ENCODE data around the gene AMN.
"Not testable (repeated sequence)": the region's sequence is repeated elsewhere in the genome, so short reads cannot be mapped to it uniquely, and the experiment has no call there.

Gene AMN

DNA sequence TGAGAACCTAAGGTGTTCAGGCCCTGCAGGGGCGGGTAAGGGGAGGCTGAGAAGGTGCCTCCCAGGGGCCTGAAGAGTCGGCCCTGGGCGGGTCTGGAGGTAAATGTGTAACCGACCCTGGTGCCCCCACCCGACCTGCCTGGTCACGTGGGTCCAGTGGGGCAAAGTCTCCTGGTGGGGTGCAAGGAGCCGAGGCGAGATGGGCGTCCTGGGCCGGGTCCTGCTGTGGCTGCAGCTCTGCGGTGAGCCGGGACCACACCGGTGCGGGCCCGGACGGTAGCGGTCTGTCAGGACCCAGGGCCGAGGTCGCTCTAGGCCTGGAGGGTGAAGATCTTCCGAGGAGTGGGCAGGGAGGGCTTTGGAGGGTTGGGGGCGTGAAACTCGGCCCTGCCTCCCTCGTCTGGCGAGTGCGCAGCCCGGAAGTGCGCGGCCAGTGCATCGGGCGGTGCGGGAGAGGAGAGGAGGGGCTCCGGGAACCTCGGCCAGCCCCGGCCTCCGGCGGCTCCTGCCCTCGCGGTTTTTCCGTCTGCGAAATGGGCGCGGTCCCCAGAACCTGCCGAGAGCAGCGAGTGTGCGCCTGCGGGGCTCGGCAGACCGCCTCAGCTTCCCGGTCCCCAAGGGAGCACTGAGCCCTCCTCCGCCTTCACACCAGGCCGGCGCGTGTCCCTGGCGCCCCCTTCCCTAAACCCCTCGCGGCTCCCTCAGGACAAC is at the start of gene AMN:
TSS of gene AMN (plus strand) at position 174 of the 711 bp plus-strand sequence. CDS start at position 200, 26 bp downstream.
- DNase-seq (ENCODE audit: low spot score), result no peak

DNA sequence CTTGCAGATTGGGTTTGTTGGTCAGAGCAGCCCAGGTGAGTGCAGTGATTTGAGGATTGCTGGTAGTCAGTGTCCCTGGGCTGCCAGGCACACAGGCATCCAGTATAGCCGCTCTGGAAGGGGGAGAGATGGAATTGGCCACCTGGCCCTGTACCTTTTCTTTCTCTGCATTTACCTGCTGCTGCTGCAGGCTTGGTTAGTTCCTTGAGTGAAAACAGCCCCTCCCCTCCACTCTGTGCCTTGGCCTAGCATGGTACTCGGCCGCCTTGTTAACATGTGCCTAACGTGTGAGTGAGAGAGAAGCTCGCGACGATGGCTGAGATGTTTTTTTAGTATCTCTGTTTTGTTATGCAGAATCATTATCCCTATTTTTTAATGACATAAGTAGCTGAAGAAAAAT is 49.3 kb upstream of the AMN start:
- no peak for DNase-seq (ENCODE audit: low spot score)

DNA sequence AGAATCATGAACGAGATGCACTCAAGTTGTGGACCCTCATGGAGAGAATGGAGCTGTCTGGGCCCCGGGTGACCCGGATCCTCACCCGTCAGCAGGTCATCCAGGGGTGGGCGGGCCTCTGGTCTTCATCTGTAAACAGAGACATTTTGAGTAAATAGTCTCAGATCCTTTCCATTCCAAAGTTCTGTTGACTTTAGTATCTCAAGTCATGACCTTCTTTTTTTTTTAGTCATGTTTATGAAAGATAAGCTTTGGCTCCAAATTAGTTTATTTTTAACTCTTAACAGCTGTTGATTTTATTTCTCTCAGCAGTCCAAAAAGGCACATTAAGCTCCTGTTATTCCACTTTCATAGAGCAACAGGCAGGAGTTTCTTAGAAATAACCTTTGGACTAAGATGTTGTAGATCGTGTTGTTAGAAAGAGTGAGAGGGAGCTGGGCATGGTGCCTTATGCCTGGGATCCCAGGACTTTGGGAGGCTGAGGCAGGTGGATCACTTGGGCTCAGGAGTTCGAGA is 48.9 kb upstream of the AMN start:
- no peak for DNase-seq (ENCODE audit: low spot score)

DNA sequence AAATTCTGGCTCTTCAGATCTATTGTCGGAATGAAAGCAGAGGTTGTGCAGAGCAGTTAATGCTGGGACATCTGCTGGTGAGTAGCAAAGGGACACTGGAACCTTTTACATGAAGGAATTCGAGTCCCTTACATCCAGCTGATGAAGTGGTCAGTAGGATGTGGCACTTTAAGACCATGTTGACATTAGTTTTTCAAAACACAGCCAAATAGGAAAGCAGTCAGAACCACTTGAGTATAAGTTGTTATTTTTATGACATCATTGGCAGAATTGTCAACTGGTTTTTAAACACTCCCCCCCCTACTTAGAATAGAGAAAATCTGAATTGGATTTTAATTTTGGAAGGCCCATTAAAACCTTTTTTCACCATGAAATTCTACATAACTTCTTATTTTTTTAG is 46.8 kb upstream of the AMN start:
- DNase-seq (ENCODE audit: low spot score), result no peak

DNA sequence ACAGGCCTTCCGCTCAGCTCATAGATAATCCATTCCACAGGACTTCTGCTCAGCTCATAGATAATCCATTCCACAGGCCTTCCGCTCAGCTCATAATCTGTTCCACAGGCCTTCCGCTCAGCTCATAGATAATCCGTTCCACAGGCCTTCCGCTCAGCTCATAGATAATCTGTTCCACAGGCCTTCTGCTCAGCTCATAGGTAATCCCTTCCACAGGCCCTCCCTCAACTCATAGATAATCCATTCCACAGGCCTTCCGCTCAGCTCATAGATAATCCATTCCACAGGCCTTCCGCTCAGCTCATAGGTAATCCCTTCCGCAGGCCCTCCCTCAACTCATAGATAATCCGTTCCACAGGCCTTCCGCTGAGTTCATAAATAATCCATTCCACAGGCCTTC is 45.0 kb upstream of the AMN start:
- not testable (repeated sequence) for DNase-seq (ENCODE audit: low spot score)

DNA sequence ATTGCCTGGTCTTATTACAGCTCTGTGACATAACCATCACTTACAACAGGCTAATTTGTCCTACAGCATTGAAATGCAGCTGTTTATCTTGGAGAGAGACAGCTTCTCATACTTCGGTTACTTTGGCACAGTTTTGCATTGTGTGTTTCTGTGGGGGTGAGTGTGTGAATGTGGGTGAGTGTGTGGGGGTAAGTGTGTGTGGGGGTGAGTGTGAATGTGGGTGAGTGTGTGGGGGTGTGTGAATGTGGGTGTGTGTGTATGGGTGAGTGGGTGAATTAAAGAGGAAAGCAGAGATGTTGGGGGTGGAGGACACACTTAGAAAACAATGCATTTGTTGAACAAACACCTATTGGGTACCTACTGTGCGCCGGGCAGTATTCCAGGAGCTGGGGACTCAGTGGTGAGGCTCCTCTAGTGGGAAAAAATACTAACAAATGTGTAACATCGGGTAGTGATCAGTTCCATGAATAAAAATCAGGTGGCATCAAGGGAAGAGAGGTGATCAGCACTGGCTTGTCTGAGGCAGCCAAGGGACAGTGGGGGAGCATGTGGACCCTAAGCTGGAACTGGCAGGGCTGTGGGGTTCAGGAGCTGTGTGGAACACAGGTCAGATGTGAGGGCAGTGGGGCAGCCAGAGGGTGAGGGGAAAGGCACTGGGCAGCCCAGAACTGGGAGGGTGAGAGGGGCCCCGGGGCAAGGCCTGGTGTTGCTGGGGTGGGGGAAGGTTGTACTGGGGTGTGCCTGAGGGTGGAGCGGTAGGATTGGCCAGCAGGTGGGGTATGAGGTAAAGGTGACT is 44.1 kb upstream of the AMN start:
- DNase-seq (ENCODE audit: low spot score), result no peak

DNA sequence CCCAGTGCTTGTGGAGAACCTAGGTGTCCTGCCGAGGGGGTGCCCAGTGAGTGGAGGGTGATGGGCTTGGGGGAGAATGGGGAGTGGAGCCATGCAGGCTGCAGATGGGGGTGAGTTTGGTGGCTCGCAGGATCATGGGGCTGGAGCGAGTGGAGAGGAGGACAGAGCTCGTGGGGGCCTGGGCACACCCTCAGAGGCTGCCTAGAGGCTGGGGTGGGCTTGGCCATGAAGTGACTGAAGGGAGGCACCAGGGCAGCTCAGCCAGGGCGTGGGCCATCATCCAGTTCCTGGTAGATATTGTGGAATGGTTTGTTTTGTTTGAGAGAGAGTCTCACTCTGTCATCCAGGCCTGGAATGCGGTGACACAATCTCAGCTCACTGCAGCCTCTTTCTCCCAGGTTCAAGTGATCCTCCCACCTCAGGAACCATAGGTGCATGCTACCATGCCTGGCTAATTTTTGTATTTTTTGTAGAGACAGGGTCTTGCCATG is 43.4 kb upstream of the AMN start:
- peak; percentile 19 for DNase-seq (ENCODE audit: low spot score)

DNA sequence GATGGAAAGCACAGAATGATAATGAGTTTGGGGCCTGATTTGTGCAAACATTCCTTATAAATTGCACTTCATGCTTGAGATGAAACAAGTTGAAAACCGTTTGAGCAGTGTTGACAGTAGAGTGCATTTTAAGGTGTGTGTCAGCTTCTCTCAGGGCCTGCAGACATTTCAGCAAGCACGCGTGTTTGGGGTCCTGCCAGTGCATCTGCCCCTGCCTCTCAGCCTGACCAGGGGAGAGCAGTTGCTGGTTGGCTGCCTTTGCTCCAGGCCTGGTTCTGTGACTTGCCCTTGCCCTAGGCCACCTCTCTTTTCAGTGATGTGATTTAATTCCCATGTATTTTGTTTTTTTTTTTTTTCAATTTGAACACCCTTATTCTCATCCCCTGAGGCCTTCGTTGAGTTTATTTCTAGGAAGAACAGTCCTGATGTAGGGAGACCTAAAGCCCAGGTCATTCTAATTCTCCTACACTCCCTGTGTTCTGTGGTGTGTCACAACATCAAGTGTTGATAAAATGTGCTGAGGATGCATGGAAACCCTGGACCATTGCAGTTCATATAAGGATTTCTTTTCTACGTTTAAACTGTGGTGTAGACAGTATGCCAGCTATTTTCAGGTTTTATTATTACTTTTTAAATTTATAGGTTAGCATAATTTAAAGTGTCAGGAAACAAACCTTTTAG is 40.1 kb upstream of the AMN start:
- DNase-seq (ENCODE audit: low spot score), result no peak

DNA sequence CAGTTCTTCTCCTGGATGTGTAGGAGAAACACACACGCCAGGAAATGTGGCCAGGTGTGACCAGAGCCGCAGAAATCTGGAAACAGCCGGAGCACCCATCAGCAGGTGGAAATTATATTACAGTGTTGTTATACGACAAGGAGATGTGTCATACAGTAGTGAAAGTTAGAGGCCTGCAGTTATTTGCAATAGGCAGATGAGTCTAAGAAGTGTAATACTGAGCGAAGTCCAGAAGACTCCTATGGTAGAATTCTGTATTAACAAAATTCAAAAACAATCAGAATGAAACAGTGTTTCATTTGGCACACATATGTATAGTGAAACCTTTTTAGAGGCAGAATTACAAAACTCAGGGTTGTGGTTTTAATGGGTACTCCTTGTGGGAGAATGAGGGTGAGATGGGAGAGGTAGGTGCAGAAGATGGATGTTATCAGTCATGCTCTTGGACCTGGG is 39.3 kb upstream of the AMN start:
- DNase-seq (ENCODE audit: low spot score), result no peak

DNA sequence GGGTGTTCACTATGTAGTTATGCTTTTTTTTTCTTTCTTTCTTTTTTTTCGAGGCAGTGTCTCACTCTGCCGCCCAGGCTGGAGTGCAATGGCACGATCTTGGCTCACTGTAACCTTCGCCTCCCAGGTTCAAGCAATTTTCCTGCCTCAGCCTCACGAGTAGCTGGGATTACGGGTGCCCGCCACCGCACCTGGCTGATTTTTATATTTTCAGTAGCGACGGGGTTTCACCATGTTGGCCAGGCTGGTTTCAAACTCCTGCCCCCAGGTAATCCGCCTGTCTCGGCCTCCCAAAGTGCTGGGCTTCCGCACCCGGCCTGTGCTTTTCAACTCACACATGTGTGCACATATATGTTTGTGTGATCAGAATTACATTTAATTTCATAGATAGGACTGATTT is 38.9 kb upstream of the AMN start:
- DNase-seq (ENCODE audit: low spot score), result no peak

DNA sequence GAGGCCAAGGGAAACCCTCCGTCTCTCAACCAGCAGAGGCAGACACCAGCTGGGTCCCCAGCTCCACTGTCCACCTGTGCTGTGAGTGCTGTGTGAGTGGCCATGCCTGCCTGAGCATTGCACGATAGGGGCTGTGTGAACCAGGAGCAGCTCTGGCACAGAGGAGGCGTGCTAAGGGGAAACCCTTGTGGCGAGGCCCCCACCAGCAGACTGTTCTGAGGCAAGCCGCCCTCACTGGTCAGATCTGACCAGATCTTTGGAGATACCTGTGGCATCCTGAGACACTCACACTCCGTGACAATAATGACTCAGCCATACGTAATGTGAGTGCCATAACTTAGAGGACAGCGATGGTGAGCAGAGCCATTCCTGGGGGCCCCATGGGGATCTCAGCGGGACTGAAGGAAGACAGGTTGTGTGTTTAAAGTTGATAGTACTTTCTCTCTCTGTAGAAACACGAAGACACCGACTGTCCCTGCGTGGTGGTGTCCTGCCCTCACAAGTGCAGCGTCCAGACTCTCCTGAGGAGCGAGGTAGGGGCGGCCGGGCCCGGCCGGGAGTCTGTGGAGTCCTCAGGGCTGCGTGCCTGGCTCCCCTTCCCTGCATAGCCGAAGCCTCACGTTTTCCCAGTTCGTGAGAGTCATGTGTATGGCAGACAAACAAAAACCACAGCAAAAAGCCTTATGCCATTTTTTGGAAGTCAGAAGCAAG is 36.6 kb upstream of the AMN start:
- no peak for DNase-seq (ENCODE audit: low spot score)

DNA sequence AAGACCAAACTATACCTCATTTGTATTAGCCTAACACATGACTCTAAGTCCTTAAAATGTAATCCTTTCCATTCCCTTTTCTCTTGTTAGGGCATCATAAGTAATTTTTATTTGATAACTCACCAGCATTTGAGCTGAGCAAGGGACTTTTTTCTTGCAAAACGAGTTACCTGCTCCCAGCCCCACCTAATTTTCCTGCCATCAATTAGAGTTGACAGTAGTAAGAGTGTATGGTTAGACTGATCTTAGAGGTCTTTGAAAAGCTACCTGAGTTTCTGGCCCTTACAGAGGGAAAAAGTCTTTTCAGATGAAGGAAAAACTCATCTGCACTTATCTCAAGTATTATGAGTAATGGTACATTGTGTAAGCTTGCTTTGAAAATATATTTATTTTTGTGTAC is 33.7 kb upstream of the AMN start:
- DNase-seq (ENCODE audit: low spot score), result no peak

DNA sequence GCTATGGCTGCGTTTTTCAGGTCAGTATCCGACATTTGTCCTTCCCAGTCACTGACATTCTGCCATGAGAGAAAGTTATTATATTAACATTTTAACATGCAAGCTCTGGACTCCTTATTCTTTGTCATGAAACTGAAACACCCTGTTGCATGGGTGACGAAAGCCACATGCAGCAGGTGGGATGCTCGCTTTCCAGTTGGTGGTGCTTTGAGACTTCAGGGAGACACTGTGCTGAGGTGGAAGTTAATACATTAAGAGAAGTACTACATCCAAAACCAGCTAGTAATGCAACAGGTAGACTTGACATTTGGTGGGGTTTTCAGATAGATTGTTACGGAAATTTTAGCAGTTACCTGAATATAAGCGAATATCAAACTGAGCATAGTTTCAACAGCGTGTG is 32.8 kb upstream of the AMN start:
- DNase-seq (ENCODE audit: low spot score), result no peak

DNA sequence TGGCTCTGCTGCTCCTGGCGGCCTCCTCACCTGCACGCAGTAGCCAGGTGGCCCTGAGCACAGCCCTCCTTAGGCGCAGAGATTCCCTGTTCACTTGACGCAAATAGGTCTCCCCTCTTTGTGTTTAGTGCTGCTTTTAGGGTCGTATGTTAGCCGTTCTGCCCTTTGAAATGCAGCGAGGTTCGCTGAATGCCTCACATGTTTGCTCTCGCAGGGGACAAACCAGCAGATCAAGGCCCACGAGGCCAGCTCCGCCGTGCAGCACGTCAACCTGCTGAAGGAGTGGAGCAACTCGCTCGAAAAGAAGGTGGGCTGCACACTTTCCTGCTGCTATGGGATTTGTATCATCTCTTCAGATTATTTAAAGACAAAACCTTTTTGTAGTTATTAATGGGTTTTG is 31.4 kb upstream of the AMN start:
- DNase-seq (ENCODE audit: low spot score), result no peak

DNA sequence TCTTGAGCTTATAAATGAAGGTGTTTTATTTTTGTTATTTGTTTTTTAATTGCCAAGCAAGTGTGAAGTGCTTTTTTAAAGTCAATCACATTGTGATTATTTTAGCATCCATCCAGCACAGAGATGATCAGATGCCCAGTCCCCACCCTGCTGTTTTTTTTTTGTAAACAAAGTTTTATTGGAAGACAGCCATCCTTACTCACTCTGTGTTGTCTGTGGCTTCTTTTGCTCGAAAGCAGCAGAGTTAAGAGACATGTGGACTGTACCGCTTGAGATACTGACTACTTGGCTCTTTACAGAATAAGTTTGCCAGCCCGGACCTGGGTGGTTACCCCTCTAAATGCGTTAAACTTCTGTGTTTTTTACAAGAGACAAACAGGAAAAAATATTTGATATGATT is 30.9 kb upstream of the AMN start:
- peak; percentile 32 for DNase-seq (ENCODE audit: low spot score)

DNA sequence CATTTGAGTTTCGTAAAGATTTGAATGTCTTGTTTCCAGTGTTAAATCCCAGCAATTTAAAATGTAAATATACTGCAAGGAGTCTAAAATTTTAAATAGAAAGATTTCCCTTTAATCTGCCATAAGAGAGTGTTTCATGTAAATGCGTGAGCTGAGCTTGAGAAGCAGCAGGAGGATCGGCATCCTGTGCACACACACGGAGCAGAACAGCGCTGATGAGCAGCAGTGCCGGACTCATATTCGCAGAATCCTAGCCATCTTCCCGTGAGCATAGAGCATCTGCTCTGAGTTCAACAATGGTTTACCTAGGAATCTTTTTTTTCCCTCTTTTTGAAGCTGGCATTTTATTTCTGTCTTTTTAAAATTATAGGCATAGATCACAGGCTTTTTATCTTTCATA is 29.8 kb upstream of the AMN start:
- no peak for DNase-seq (ENCODE audit: low spot score)

DNA sequence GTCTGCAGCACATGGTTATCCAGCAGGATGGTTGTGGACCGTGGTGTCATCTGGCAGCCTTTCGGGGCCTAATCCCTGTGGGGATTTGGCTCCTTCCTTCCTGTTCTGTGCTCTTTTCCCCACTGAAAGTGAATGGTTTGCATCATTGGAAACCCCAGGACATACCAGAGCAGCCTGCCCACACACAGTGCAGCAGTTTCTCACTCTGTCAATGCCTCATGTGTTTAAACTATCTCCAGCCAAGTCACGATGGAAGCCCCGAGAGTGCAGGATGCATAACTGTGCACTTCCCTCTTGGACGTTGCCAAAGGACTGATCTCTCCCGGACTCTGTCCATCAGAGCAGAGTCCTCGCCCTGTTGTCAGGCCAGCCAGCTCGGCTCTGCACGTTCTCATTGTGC is 29.0 kb upstream of the AMN start:
- peak; percentile 90 for DNase-seq (ENCODE audit: low spot score)

DNA sequence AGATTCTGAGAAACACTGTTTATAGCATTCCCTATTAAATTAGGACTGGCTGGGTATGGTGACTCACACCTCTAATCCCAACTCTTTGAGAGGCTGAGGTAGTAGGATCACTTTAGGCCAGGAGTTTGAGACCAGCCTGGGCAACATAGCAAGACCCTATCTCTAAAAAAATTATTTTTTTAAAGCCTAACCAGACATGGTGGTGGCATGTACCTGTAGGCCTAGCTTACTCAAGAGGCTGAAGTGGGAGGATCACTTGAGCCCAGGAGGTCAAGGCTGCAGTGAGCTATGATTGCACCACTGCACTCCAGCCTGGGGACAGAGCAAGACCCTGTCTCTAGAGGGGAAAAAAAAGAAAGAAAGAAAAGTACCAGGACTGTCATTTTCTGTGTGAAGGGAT is 25.7 kb upstream of the AMN start:
- not testable (repeated sequence) for DNase-seq (ENCODE audit: low spot score)

DNA sequence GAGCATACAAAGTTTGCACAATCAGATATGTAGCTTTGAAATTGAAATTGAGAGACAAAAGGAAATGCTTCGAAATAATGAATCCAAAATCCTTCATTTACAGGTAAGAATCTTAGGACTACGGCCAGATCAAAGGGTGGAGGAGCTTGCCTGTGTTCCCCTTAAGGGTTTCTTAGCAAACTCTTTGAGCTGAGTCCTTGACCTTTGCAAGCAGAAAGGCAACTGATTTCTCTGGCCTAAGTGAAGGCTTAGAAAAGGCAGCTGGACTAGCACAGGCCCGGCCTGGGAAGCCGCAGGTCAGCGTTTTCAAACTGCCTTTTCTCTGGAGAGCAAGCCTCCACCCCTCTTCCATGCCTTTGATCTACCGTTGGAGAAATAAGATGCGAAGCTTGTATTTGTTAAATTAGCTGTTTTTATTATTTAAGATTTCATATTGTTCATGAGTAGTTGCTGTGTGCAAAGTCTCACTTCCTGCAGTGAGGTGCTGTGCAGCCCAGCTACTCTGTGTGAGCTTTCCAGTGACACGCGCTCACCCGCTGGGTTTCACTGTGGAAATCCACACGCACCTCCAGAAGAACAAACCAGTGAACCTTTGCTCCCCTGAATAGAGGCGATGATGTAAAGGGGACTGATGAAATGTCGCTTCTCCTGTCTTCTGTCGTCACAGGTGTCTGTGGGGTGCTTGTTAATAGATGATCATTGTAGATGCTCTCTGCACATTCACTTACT is 25.0 kb upstream of the AMN start:
- DNase-seq (ENCODE audit: low spot score), result no peak

DNA sequence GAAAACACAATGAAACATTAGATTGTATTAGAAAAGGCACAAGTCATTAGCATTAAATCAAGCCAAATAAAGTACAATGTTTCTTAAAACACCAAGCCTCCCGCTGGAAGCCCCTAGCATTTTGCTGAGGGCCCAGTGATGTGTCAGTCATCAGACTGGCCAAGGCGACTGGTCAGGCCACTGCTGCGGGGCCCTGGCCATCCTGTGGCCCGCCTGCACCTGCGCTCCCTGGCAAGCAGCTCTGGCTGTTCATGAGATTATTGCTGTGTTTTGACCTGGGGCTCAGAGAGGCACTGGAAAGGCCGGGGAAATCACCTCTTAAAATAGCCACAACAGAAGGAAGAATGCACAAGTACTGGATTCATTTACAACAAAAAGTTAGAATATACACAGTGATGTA is 24.2 kb upstream of the AMN start:
- DNase-seq (ENCODE audit: low spot score), result no peak

DNA sequence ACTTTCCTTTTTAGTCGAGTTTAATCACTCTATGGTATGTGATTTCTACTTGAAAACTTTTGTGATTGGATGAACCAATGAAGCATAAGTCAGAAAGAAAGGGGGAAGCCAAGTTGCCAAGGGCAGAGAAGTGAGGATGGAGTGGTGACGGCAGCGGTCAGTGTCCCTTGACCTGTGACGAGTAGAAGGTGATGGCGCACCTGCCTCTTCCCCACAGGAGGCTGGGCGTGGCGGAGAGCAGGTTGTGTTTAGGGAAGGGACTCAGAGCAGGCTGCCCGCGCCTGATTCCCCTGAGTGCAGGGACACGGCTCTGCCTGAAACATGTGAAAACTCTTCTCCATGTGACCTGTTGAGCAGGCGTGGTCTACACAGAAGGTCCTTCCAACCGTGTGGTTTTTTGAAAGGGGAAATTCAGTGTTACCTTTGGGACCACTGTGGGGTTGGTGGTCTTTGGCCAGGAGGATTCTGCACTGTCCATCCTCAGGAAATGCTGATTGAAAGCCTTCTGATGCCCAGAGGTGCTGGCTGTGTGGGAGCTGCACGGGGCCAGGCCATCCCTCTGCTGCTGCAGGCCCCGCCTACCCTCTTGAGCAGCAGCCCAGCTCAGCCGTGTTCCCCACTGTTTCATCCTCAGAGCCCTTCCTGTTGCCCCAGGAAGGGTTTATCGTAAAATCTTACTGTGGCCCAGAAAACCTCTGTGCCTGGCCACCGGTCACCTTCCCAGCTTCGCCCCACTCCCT is 23.5 kb upstream of the AMN start:
- no peak for DNase-seq (ENCODE audit: low spot score)

All from AG08395 (cell line).